Caki2 (cell line): ENCODE data around the gene NCS1. TPM values are rescaled to one million over a fixed set of nuclear protein-coding genes. Genes with fewer than 3 reads are reported as not detected.

ENCODE experiments used
- DNase-seq: peaks from one replicate; pipeline ENCODE4 v3.0.0-alpha.2; 2015; ENCODE audit warnings: low read depth
- in situ Hi-C: cut with HindIII; loops from 2 replicates; pipeline ENCODE4 v1.10.0; 2016; ENCODE audit warnings: low sequenced_read_pairs, low pct_unique_long_range_greater_than_20kb, mixed read lengths
- total RNA-seq: library from RNA; depleted of rRNA; stranded (reverse); fragments of >200 nt; shearing (Covaris generic); gene quantifications from 2 replicates; pipeline ENCODE4 v1.2.3, GENCODE V29; 2014; ENCODE audit warnings: low replicate concordance

Gene NCS1
- total RNA-seq, 1 experiment from 2014 or later: 45.7 TPM

DNA sequence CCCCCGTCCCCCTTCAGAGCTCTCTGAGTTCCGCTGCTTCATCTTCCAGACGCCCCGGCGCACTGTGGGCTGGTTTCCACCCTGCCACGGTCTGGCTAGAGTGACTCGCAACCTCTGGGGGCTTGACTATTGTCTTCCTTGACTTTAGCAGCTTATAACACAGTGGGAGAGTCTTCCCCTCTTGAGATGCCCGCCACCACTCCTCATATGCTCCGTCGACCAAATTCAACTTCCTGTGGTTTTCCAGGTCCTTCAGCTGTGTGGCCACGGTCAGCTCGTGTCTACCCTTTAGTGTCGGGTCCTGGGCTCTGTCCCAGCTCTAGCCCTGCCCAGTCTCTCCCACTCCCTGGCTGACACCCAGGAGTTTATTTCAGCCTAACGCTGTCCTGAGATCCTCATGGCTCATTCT, 28.2 kb upstream of the NCS1 start:
- in situ Hi-C loops: no loop called here

DNA sequence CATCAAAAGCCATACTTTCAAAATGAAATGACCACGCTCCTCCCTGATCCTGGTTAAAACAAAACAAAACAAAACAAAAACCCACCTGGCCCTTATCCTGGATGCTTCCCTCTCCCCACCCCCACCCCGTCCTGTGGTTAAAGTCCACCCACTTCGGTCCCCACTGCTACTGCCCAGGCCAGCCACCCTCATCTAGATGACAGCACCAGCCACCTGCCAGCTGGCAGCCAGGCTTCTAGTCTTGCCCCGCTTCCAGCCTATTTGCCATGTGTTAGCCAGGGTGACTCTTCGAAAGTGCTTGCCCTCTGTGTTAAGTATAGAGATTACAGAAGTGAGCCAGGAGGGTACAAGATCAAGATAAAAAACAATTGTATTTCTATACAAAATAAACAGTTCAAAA, 27.5 kb upstream of the NCS1 start:
- no peak for DNase-seq
- in situ Hi-C loops: no loop called here

More for the DNA sequence above, 28.2 kb upstream of the NCS1 start:
- DNase-seq: no peak

DNA sequence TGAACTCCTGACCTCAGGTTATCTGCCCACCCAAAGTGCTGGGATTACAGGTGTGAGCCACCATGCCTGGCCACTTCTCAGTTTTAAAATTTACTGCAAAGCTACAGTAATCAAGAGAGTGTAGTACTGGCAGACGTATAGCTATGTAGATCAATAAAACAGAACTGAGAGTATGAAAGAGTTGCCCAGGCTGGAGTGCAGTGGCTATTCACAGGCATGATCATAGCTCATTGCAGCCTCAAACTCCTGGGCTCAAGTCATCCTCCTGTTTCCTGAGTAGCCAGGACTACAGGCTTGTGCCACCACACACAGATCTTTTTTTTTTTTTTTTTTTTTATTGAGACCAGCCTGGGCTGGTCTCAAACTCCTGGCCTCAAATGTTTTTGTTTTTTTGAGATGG, 26.5 kb upstream of the NCS1 start:
- no peak for DNase-seq
- in situ Hi-C loops: no loop called here

DNA sequence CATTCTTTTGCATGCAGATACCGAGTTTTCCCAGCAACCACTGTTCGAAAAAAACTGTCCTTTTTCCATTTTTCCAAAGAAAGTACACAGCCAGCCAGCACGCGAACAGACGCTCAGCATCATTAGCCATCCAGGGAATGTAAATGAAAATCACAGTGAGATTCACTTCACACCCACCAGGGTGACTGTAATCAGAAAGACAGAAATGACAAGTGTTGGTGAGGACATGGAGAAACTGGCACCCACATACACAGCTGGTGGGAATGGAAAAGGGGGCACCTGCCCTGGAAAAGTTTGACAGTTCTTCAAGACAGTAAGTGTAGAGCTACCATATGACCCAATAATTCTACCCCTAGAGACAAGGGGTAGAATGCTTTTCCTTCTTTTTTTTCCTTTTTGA, 25.0 kb upstream of the NCS1 start:
- DNase-seq: no peak
- in situ Hi-C loops: no loop called here

DNA sequence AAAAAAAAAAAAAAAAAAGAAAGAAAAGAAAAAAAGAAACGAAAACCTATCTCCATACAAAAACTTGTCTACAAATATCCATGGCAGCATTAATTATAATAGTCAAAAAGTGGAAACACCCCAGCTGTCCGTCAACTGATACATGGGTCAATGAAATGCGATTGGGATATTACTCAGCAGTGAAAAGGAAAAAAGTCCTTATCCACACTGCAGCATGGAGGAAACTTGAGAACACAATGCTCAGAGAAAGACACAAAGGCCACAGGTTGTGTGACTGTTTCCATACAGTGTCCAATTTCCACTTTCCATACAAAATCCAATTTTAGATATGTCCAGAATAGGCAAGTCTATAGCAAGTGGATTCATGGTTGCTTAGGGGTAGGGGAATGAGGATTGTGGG, 24.3 kb upstream of the NCS1 start:
- in situ Hi-C loops: no loop called here
- no peak for DNase-seq

DNA sequence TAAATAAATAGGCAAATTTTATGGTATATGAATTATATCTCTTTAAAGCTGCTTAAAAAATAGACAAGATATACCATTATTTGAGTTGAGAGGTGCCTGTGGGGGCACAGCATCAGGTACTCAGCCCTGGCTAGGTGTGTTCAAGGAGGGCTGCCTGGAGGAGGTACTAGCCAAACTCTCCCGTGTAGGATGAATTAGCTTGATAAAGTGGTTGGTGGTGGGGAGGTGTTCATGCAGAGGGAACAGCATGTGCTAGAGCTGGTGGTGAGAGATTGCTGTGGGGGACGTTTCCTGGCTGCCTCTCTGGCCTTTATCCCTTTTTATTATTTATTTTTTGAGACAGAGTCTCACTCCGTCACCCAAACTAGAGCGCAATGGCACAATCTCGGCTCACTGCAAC, 23.2 kb upstream of the NCS1 start:
- in situ Hi-C loops: no loop called here
- no peak for DNase-seq

DNA sequence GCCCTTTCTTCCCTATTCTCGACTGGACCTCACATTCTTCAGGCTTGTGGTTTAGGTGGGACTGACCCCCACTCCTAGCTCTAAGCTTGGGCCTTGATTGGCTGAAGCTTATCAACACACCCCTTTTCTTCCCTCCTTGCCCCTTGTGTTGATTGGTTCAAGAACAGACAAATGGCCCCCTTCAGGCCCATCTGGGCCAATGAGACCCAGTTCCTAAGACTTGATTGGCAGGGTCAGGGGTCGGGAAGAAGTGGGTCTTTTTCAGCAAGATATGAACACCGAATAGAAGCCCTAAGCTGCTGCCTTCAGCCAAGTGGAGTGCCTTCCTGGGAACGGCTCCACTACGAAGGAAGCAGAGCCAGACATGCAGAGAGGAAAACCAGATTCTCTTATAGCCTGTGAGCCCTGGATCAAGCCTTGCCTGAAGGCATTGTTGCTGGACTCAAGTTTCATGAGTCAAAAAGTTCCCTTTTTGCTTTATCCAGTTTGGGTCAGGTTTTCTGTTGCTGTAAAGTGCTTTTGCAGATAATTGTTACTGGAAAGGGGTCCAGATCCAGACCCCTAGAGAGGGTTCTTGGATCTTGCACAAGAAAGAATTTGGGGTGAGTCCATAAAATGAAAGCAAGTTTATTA, 22.4 kb upstream of the NCS1 start:
- DNase-seq: no peak
- in situ Hi-C loops: no loop called here

DNA sequence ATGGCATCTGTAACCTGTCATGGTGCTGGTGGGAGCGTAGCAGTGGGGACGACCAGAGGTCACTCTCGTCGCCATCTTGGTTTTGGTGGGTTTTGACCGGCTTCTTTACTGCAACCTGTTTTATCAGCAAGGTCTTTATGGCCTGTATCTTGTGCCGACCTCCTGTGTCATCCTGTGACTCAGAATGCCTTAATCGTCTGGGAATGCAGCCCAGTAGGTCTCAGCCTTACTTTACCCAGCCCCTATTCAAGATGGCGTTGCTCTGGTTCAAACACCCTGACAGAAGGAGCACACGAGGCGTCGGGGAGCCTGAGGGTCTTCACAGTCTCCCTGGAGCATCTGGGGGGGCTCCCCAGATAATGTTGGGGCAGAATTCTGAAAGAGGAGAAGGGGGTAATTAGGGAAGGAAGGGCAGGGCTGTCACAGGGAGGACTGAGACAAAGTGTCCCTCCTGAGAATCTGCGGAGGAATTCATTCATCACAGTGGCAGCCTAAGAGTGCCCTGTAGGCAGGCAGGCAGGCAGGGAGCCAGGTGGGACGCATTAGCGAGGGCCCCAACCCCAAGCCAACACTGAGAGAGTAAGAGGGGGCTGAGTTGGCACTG, 21.3 kb upstream of the NCS1 start:
- DNase-seq: no peak
- in situ Hi-C loops: no loop called here

DNA sequence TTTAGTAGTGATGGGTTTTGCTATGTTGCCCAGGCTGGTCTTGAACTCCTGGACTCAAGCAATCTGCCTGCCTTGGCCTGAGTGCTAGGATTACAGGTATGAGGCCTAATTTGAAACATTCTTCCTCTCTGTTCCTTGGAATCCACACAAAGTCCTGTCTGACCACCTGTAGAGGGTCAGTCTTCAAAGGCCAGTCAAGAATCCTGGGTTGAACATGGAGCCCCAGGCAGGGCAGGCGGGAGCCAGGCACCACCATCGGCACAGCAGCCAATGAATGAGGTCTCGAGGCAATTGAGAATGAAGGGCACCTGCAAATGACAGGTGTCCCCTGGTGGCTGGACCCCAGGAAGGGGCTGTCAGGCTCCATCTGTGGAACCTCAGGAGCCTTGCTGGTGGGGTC, 17.4 kb upstream of the NCS1 start:
- no peak for DNase-seq
- in situ Hi-C loops: no loop called here

DNA sequence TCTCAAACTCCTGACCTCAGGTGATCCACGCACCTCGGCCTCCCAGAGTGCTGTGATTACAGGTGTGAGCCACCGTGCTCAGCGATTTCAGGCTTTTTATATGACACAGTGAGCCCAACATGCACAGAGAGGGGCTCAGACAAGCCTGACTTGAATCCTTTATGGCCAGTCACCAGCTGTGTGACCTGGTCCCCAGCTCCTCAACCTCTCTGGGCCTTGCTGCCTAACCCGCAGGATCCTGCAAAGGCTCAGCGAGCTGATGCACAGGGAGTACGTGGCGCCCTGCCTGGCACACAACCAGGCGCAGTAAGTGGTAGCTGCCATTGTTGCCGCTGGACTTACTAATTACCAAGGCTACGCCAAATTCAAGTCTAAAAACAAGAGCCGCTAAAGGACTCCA, 16.6 kb upstream of the NCS1 start:
- DNase-seq: no peak
- in situ Hi-C loops: no loop called here

DNA sequence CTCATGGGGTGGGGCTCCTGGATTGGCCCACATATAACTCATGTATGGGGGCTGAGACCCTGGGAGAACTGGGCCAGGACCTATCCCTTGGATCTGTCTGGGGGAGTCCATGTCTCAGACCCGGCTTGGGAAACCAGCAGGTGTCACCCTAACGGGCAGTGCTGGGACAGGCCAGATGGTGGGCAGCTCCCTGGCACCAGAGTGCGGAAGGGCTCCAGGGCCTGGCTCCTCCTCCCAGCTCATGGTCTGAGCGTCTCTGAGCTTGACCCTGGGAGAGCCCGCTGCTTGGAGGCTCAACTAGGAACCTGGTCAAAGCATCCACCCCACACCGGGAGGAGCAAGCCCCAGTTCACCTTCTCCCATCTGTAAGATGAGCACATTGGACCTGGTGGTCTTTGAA, 15.5 kb upstream of the NCS1 start:
- DNase-seq: no peak
- in situ Hi-C loops: no loop called here

DNA sequence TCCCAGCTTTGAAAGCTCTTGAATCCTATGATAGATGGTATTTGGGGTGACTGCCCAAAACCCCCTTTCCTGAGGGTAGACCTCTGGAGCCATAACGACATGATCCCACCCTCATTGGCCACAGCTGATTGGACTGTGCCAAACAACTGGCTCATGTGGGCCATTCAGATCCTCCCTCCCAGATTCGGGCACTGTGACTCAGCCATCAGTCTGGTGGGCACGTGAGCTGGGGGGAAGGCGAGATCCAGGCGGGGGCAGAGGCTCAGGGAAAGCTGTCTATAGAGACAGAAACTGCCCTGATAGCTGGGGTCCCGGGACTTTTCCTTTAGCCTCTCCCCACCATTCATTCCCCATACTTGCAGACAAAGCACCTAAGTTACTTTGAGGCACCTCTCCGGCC, 15.1 kb upstream of the NCS1 start:
- no peak for DNase-seq
- in situ Hi-C loops: no loop called here

DNA sequence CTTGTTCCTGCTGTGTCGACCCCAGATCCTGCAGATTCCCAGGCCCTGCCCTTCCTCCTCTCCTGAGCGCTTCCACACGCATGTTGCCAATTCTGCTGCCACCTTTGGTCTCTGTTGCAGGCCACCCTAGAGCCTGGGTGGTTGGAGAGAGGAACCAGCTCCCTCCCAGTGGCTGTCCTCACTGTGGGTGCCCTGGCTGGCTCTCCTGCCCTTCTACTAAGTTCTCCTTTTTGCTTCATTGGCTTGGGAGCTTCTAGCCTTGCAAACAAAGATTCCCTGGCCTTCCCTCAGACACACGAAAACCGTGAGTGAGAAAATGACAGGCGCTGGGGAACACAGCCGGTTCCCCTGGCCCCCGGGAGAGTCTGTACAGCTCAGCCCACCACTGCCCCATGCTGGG, 14.2 kb upstream of the NCS1 start:
- DNase-seq: no peak
- in situ Hi-C loops: no loop called here

DNA sequence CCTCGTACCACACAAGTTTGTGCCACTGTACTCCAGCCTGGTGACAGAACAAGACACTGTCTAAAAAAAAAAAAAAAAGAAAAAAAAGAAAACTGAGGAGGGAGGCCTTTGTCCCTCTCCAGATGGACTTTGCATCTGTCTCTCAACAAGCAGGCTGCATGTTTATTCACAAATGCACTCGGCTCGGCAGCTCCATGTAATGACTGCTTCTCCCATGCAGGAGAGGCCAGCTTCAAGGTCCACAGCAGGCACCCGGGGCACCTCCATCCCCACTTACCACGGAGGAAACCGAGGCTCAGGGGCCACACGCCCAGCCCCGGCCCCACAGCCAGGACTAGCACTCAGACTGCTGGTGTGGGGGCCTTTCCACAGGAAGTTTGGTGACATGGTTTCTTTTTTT, 13.1 kb upstream of the NCS1 start:
- in situ Hi-C loops: no loop called here
- no peak for DNase-seq

DNA sequence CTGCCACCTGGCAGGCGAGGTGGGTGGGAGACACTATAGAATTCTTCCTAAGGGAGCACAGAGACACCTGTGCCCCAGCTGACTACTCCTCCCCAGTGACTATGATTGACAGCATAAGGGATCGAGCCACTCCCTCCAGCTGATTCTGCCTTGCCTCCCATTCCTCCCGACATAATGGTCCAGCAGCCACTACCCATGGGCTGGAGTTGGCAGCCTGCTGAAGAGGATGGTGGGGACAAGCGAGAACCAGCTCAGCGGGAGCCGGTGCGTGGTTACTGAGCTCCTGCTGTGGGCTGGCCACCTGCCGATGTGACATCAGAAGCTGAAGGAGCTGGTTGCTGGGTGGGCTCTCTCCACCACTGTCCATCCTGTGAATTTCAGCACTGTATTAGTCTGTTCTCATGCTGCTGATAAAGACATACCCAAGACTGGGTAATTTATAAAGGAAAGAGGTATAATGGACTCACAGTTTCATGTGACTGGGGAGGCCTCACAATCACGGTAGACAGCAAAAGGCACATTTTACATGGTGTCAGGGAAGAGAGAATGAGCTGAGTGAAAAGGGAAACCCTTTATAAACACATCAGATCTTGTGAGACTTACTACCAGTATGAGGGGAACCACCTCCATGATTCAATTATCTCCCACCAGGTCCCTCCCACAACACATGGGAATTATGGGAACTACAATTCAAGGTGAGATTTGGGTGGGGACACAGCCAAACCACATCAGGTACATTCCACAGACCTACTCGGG, 12.1 kb upstream of the NCS1 start:
- DNase-seq: no peak
- in situ Hi-C loops: no loop called here

DNA sequence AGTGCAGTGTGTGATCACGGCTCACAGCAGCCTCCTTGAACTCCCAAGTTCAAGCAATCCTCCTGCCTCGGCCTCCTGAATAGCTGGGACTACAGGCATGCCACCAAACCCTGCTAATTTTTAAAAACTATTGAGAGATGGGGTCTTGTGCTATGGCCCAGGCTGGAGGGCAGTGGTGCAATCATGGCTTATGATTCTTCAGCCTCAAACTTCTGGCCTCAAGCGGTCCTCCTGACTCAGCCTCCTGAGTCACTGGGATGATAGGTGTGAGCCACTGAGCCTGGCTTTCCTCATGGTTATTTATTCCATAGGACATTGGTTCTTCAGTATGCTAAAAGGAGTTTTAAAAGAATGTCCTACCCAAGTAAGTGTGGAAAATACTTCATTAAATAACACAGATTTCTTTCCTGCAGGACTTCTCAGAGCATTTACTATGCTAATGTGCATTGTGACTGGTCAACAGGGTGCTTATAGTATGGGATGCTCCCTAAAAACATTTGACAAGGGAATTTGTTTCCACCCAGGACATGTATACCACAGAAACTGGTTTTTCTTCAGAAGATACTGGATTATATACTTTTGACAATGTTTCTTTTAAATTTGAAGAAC, 11.2 kb upstream of the NCS1 start:
- in situ Hi-C loops: no loop called here
- DNase-seq: no peak

DNA sequence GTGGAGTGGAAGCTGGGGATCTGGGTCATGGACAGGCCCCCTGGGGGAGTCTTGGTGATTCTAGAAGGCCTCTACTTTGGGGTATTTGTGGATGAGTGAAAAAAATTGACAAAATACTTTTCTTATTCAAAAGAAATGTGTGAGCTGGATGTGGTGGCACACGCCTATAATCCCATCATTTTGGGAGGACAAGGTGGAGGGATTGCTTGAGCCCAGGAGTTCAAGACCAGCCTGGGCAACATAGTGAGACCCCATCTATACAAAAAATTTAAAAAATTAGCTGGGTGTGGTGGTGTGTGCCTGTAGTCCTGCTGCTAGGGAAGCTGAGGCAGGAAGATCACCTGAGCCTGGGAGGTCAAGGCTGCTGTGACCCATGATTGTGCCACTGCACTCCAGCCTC, 6.6 kb upstream of the NCS1 start:
- in situ Hi-C loops: no loop called here
- no peak for DNase-seq

DNA sequence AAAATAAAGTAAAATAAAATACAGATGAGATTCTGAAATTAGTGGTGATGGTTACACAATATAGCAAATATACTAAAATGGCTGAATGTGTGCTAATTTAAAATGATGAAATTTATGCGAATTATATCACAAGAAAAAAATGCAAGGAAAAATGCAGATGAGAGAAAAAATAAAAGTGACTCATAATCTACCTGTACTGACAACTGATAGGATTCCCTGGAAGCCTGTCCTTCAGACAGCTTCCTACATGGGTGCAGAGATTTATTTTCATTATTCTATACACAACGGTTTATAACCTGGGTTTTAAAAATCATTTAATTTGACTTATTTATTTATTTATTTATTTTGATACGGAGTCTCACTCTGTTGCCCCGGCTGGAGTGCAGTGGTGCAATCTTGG, 5.8 kb upstream of the NCS1 start:
- in situ Hi-C loops: no loop called here
- DNase-seq: no peak

DNA sequence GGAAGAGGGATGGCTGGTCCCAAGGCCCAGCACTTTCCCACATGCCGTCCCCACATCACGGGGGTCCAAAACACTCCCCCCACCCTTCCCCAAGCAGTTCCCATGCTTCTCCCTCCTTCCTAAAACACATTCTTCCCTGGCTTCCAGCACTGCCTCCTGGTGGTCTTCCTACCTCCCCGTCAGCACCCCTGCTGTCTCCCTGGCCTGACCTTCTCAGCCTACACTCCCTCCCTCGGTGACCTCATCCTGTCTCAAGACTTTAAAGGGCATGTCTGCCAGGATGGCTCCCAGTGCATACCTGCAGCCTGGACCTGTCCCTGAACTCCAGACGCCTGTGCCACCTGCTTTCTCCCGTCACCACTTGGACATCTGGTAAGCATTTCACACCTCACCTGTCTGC, 4.3 kb upstream of the NCS1 start:
- no peak for DNase-seq
- in situ Hi-C loops: no loop called here
